GM21529 (cell line): Measurements from ENCODE around the gene RGS6.

Experiments
- ATAC-seq: cut with Tn5 transposase; IDR thresholded peaks from one replicate; pipeline ENCODE4 v1.9.1; 2021; ENCODE audit not compliant: unreplicated experiment

RGS6 gene

GRCh38 chr14:72568296-72568992 is 636.2 kb downstream of the RGS6 start:
- ATAC-seq: no peak

- ATAC-seq: no peak
Observed at GRCh38 chr14:72573725-72574417, 641.6 kb downstream of the RGS6 start.

- no peak for ATAC-seq
Observed at GRCh38 chr14:72574715-72575114, 642.5 kb downstream of the RGS6 start.

- no peak for ATAC-seq
Observed at GRCh38 chr14:72576258-72576657, 644.0 kb downstream of the RGS6 start.

- no peak for ATAC-seq
Observed at GRCh38 chr14:72577521-72577920, 645.3 kb downstream of the RGS6 start.

- ATAC-seq: no peak
Observed at GRCh38 chr14:72578514-72578913, 646.3 kb downstream of the RGS6 start.

- no peak for ATAC-seq
Observed at GRCh38 chr14:72582582-72582981, 650.4 kb downstream of the RGS6 start.

GRCh38 chr14:72583316-72584272 is 651.4 kb downstream of the RGS6 start:
- no peak for ATAC-seq

GRCh38 chr14:72588521-72588920 is 656.3 kb downstream of the RGS6 start:
- ATAC-seq: no peak

GRCh38 chr14:72589652-72590051 is 657.4 kb downstream of the RGS6 start:
- ATAC-seq: no peak

GRCh38 chr14:72590577-72590976 is 658.3 kb downstream of the RGS6 start:
- ATAC-seq: no peak

GRCh38 chr14:72591391-72591790 is 659.2 kb downstream of the RGS6 start:
- no peak for ATAC-seq

- no peak for ATAC-seq
Observed at GRCh38 chr14:72594099-72594901, 662.1 kb downstream of the RGS6 start.

- no peak for ATAC-seq
Observed at GRCh38 chr14:72595152-72595862, 663.1 kb downstream of the RGS6 start.

GRCh38 chr14:72597252-72598233 is 665.3 kb downstream of the RGS6 start:
- no peak for ATAC-seq

GRCh38 chr14:72598306-72598705 is 666.1 kb downstream of the RGS6 start:
- ATAC-seq: no peak

- ATAC-seq: no peak
Observed at GRCh38 chr14:72599579-72600470, 667.6 kb downstream of the RGS6 start.
